MCF 10A (cell line): Measurements from ENCODE around the gene HSPB2. TPM values are rescaled to one million over a fixed set of nuclear protein-coding genes. Genes with fewer than 3 reads are reported as not detected.

Source experiments
- BruUV-seq: library from RNA; stranded (reverse); fragments of 400-500 nt; replicated peaks from 2 replicates; lab custom pipeline; 2021; lab: Mats Ljungman, UMichigan
- CTCF ChIA-PET: fragments of 300-600 bp; sonication (Branson Sonifier 250); formaldehyde crosslinking; extraction: SDS; loops from one replicate; lab custom pipeline; 2021; ENCODE audit warnings: antibody characterized with exemption, inconsistent platforms; lab: Yijun Ruan, JAX
- POLR2A ChIA-PET: fragments of 300-600, 350-650 bp; sonication (Branson Sonifier 250); formaldehyde crosslinking; extraction: SDS; loops from one replicate; lab custom pipeline; 2020; ENCODE audit warnings: antibody characterized with exemption, inconsistent platforms; lab: Yijun Ruan, JAX
- DNase-seq: peaks from one replicate; pipeline ENCODE4 v3.0.0-alpha.2; 2018; ENCODE audit not compliant: unreplicated experiment
- H3K27ac Mint-ChIP-seq: one replicate; pipeline ENCODE4 v1.8.0; 2022; ENCODE audit warnings: mild to moderate bottlenecking, low read depth, mixed read lengths; ENCODE audit not compliant: unreplicated experiment
- H3K27me3 Mint-ChIP-seq: one replicate; pipeline ENCODE4 v1.8.0; 2022; ENCODE audit warnings: mixed read lengths; ENCODE audit not compliant: insufficient read depth, unreplicated experiment
- H3K36me3 Mint-ChIP-seq: one replicate; pipeline ENCODE4 v1.8.0; 2022; ENCODE audit warnings: mild to moderate bottlenecking, moderate library complexity, mixed read lengths; ENCODE audit not compliant: insufficient read depth, unreplicated experiment
- H3K4me1 Mint-ChIP-seq: one replicate; pipeline ENCODE4 v1.8.0; 2022; ENCODE audit warnings: mixed read lengths; ENCODE audit not compliant: insufficient read depth, unreplicated experiment
- H3K4me3 Mint-ChIP-seq: one replicate; pipeline ENCODE4 v1.8.0; 2022; ENCODE audit warnings: mild to moderate bottlenecking, moderate library complexity, mixed read lengths; ENCODE audit not compliant: unreplicated experiment
- H3K9me3 Mint-ChIP-seq: one replicate; pipeline ENCODE4 v1.8.0; 2022; ENCODE audit warnings: mixed read lengths; ENCODE audit not compliant: unreplicated experiment
- CTCF ChIP-seq: fragments of 200-600 bp; IDR thresholded peaks from one replicate; pipeline ENCODE4 v1.8.0; 2022; ENCODE audit warnings: antibody characterized with exemption, mild to moderate bottlenecking; ENCODE audit not compliant: unreplicated experiment
- intact Hi-C: fragments of 100-400 bp; cut with micrococcal nuclease; formaldehyde crosslinking; loops from 2 replicates; pipeline ENCODE4 v1.14.1; 2022
- total RNA-seq: library from RNA; stranded (reverse); gene quantifications from 2 replicates; pipeline ENCODE4 v1.2.3, GENCODE V29; 2022

Gene HSPB2
- total RNA-seq, 1 experiment from 2014 or later, result 0.23 TPM

GRCh38 chr11:111918390-111919256, 6.1 kb downstream of the HSPB2 start, which contains the start of gene C11orf52:
Gene C11orf52 (plus strand): TSS chr11:111918913. CDS start chr11:111918973, 60 bp downstream.
- no peak for TF ChIP-seq CTCF
- ChIA-PET POLR2A (interaction anchor here (0.5 to 2.1 kb wide), 13 partner anchors 8 to 292 kb away, joined by 3 to 17 read pairs (median 4); partner anchors contain the start of gene CFAP68), CTCF (interaction anchor here (0.6 to 2.3 kb wide), 8 partner anchors 10 to 155 kb away, joined by 3 to 11 read pairs (median 3); partner anchors contain the start of gene PIH1D2)
- peaks cover 21% of the 10 kb centered on the region for H3K4me1 Mint-ChIP-seq
- peak within 1 kb of the TSS; percentile 68 for H3K27ac Mint-ChIP-seq
- H3K4me3 Mint-ChIP-seq, result peak within 1 kb of the TSS; percentile 68
- no peaks in the 10 kb centered on the region for H3K9me3 Mint-ChIP-seq
- intact Hi-C loops, result loop anchor here (2.0 kb wide), 1 partner anchor 40 kb away; the partner anchor contains the start of genes CFAP68 and FDXACB1
- H3K36me3 Mint-ChIP-seq, result peaks cover 4% of the 10 kb centered on the region
- no TSS peak for BruUV-seq
- H3K27me3 Mint-ChIP-seq, result no peaks in the 10 kb centered on the region
- DNase-seq, result peak; percentile 76

GRCh38 chr11:111920908-111921307, 8.4 kb downstream of the HSPB2 start:
- intact Hi-C loops, result no loop called here
- H3K4me1 Mint-ChIP-seq, result peaks cover 28% of the 10 kb centered on the region
- no peak for DNase-seq
- POLR2A ChIA-PET, result no interaction called here
- H3K27ac Mint-ChIP-seq, result no peak overlapping the region
- BruUV-seq, result no TSS peak
- peaks cover 4% of the 10 kb centered on the region for H3K36me3 Mint-ChIP-seq
- H3K4me3 Mint-ChIP-seq, result no peak overlapping the region
- CTCF ChIA-PET, result interaction anchor here (0.8 kb wide), 1 partner anchor 179 kb away, joined by 3 read pairs; no protein-coding TSS in a partner anchor
- H3K27me3 Mint-ChIP-seq, result no peaks in the 10 kb centered on the region
- no peaks in the 10 kb centered on the region for H3K9me3 Mint-ChIP-seq
- no peak for TF ChIP-seq CTCF

GRCh38 chr11:111921541-111922230, 9.2 kb downstream of the HSPB2 start:
- Mint-ChIP-seq H3K27me3 (no peaks in the 10 kb centered on the region), H3K27ac (no peak overlapping the region), H3K36me3 (peaks cover 4% of the 10 kb centered on the region), H3K4me1 (peaks cover 28% of the 10 kb centered on the region), H3K9me3 (no peaks in the 10 kb centered on the region), H3K4me3 (no peak overlapping the region)
- TF ChIP-seq CTCF, result no peak
- ChIA-PET CTCF (interaction anchor here (0.8 kb wide), 1 partner anchor 178 kb away, joined by 3 read pairs; no protein-coding TSS in a partner anchor), POLR2A (no interaction called here)
- intact Hi-C loops, result no loop called here
- no peak for DNase-seq
- no TSS peak for BruUV-seq
